Parietal lobe (tissue), 2 donors: ENCODE results near the gene C11orf54. TPM values are rescaled to one million over a fixed set of nuclear protein-coding genes. Genes with fewer than 3 reads are reported as not detected.

ENCODE experiments used
- small RNA-seq: library from RNA; depleted of rRNA; stranded (forward); fragments of <200 nt; gene quantifications from one replicate; pipeline ENCODE3, GENCODE V24; 2014; ENCODE audit warnings: low replicate concordance
- total RNA-seq: library from RNA; depleted of rRNA; stranded (reverse); fragments of >200 nt; gene quantifications from one replicate; pipeline ENCODE4 v1.2.3, GENCODE V29; 2014

Gene C11orf54
- total RNA-seq = 49.1 TPM

GRCh38 chr11:93741094-93741881, at the start of gene C11orf54, which contains the start of gene TAF1D:
TSS of gene C11orf54 (plus strand) at chr11:93741672. CDS start at chr11:93747394, 5,722 bp downstream.
TSS of gene TAF1D (minus strand) at chr11:93741495. CDS start at chr11:93739304, 2,191 bp downstream.

GRCh38 chr11:93784145-93784934, 42.9 kb downstream of the C11orf54 start, which contains the start of gene MED17:
TSS of gene MED17 (plus strand) at chr11:93784282. CDS start at chr11:93784514, 232 bp downstream.

Small RNAs within 50 kb of the gene (small RNA-seq; reads per million reads assigned to genes)
- gene RF00019 (not detected), gene RF00493 (45.6 reads per million, percentile 94 among the genes with 10 or more reads in this experiment), gene SCARNA9 (not detected), gene SNORA1 (not detected), gene SNORA18 (not detected), gene SNORA25 (not detected), gene SNORA32 (not detected), gene SNORA40 (not detected), gene SNORA8 (not detected), gene SNORD5 (not detected), gene SNORD6 (308 reads per million, percentile 97 among the genes with 10 or more reads in this experiment)

Other genes with a start within 250 kb of the C11orf54 start
- 4.4 TPM for gene SMCO4, start 198.3 kb upstream of the C11orf54 start, total RNA-seq
- 55.4 TPM for gene CEP295, start 80.0 kb upstream of the C11orf54 start, total RNA-seq
- 179 TPM for gene TAF1D, start 177 bp upstream of the C11orf54 start, total RNA-seq
- 81.1 TPM for gene MED17, start 42.6 kb downstream of the C11orf54 start, total RNA-seq
- gene VSTM5, start 108.9 kb downstream of the C11orf54 start, total RNA-seq = 4.7 TPM